BLaER1 treated with 17β-estradiol and CSF1 and Interleukin-3, amounts not matched to agents 10 nM and 100 nM (cell line): ENCODE data around the gene DENND11.

ENCODE experiments used
- H3K27ac ChIP-seq, 11 experiments: shearing (Covaris generic); formaldehyde crosslinking; 2 replicates each; pipeline ENCODE4 v1.8.1; 2022
- H3K27me3 ChIP-seq, 11 experiments: shearing (Covaris generic); formaldehyde crosslinking; 2 replicates each; pipeline ENCODE4 v1.8.1; 2022
- H3K36me3 ChIP-seq, 11 experiments: shearing (Covaris generic); formaldehyde crosslinking; 2 replicates each; pipeline ENCODE4 v1.8.1; 2022
- H3K4me1 ChIP-seq, 10 experiments: shearing (Covaris generic); formaldehyde crosslinking; 2 replicates each; pipeline ENCODE4 v1.8.1; 2022
- H3K4me2 ChIP-seq, 11 experiments: shearing (Covaris generic); formaldehyde crosslinking; 2 replicates each; pipeline ENCODE4 v1.8.1; 2022
- H3K4me3 ChIP-seq, 10 experiments: shearing (Covaris generic); formaldehyde crosslinking; 2 replicates each; pipeline ENCODE4 v1.8.1; 2022
- H3K9ac ChIP-seq, 11 experiments: shearing (Covaris generic); formaldehyde crosslinking; 2 replicates each; pipeline ENCODE4 v1.8.1; 2022
- H3K9me3 ChIP-seq, 11 experiments: shearing (Covaris generic); formaldehyde crosslinking; replicated peaks in 1 of 11; 2 replicates each; pipeline ENCODE4 v1.8.1; 2022
- H4K20me1 ChIP-seq, 11 experiments: shearing (Covaris generic); formaldehyde crosslinking; 2 replicates each; pipeline ENCODE4 v1.8.1; 2022
- Cebpa-rat ChIP-seq, 11 experiments: shearing (Covaris generic); IDR thresholded peaks; 2 replicates each; pipeline ENCODE4 v1.8.1; 2022

The DENND11 gene

DNA sequence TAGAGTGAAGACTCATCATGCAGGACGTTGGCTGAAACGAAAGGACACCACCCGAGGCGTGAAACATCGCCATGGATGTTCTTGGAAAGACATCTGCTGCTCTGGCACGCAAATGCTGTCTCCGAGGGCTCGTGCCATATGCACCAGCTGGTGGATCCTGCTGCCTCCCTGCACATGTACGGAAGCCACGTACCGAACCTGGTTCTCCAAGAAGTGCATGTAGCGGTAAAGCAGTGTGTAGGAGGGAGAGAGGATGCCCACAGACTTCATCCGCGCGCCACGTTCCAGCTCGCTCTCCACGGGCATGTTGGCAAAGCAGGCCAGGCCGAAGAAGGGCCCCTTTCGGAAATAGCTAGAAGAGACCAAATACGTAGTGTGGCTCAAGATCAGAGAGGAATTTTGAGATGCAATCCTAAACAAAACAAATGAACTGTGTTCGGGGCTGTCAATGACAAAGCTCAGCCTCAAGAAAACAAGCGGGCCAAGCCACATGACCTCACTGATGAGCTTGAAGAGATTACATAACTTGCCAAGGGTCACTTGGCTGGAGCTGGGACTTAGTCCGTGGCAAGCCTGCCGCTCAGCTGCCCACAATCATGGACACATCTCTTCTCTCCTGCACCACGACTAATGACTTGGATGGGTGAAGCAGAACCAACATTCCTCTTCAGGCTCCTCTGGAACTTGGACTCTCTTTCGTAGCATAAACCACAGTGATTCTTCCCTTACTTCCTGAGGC, 16.5 kb downstream of the DENND11 start:
- no peak overlapping the region for H3K4me3 ChIP-seq
- no peak overlapping the region for H3K4me2 ChIP-seq
- no peaks in the 10 kb centered on the region for H3K27me3 ChIP-seq

GRCh38 chr7:141679014-141679413, 23.0 kb downstream of the DENND11 start:
- Histone ChIP-seq H3K9me3 (no peaks in the 10 kb centered on the region), H3K4me3 (no peak overlapping the region), H3K9ac (no peak overlapping the region), H3K27me3 (no peaks in the 10 kb centered on the region), H4K20me1 (no peaks in the 10 kb centered on the region), H3K36me3 (peaks cover 8 to 45% (median 32%) of the 10 kb centered on the region in 11 experiments; a peak in 19 of 22 replicates), H3K4me1 (peaks cover 9 to 31% (median 21%) of the 10 kb centered on the region in 10 experiments; a peak in 18 of 20 replicates), H3K4me2 (no peak overlapping the region), H3K27ac (no peak overlapping the region)
- no peak for TF ChIP-seq Cebpa-rat (IDR thresholded peaks at IDR 0.05)

More for the DNA sequence above, 16.5 kb downstream of the DENND11 start:
- peaks cover 0 to 9% (median 0%) of the 10 kb centered on the region in 10 experiments; a peak in 3 of 20 replicates for H3K4me1 ChIP-seq
- TF ChIP-seq Cebpa-rat (IDR thresholded peaks at IDR 0.05), result no peak
- H3K36me3 ChIP-seq, result peaks cover 16 to 65% (median 42%) of the 10 kb centered on the region in 11 experiments; a peak in 21 of 22 replicates
- no peak overlapping the region for H3K27ac ChIP-seq
- peaks cover 0 to 5% (median 0%) of the 10 kb centered on the region in 11 experiments; a peak in 2 of 22 replicates for H4K20me1 ChIP-seq
- no peak overlapping the region for H3K9ac ChIP-seq
- no peaks in the 10 kb centered on the region for H3K9me3 ChIP-seq

GRCh38 chr7:141676618-141677017, 25.3 kb downstream of the DENND11 start:
- peaks cover 0 to 15% (median 9%) of the 10 kb centered on the region in 11 experiments; a peak in 13 of 22 replicates for H3K9me3 ChIP-seq
- no peaks in the 10 kb centered on the region for H4K20me1 ChIP-seq
- H3K4me2 ChIP-seq, result peak overlapping the region in 6 of 11 experiments; percentile 7 to 89 (median 74); a peak in 11 of 22 replicates
- H3K4me3 ChIP-seq, result no peak overlapping the region
- H3K27me3 ChIP-seq, result no peaks in the 10 kb centered on the region
- no peak overlapping the region for H3K9ac ChIP-seq
- peaks cover 9 to 33% (median 21%) of the 10 kb centered on the region in 10 experiments; a peak in 18 of 20 replicates for H3K4me1 ChIP-seq
- H3K27ac ChIP-seq, result peak overlapping the region in 5 of 11 experiments; percentile 36 to 69 (median 60); a peak in 9 of 22 replicates
- TF ChIP-seq Cebpa-rat (IDR thresholded peaks at IDR 0.05), result no peak
- H3K36me3 ChIP-seq, result peaks cover 12 to 45% (median 32%) of the 10 kb centered on the region in 11 experiments; a peak in 21 of 22 replicates

- Histone ChIP-seq H3K27me3 (no peaks in the 10 kb centered on the region), H3K36me3 (peaks cover 14 to 45% (median 31%) of the 10 kb centered on the region in 11 experiments; a peak in 20 of 22 replicates), H3K4me1 (peaks cover 9 to 33% (median 21%) of the 10 kb centered on the region in 10 experiments; a peak in 18 of 20 replicates), H3K9ac (peak overlapping the region in 4 of 11 experiments; percentile 7 to 29 (median 8); a peak in 3 of 22 replicates), H3K4me2 (peak overlapping the region; percentile 17 to 89 (median 70); a peak in 21 of 22 replicates), H4K20me1 (no peaks in the 10 kb centered on the region), H3K4me3 (no peak overlapping the region; a peak in 1 of 20 replicates), H3K27ac (peak overlapping the region in 7 of 11 experiments; percentile 25 to 69 (median 57); a peak in 14 of 22 replicates), H3K9me3 (peaks cover 0 to 15% (median 9%) of the 10 kb centered on the region in 11 experiments; a peak in 13 of 22 replicates)
- no peak for TF ChIP-seq Cebpa-rat (IDR thresholded peaks at IDR 0.05)
Measured at GRCh38 chr7:141675436-141676215, 26.3 kb downstream of the DENND11 start.

- peak overlapping the region in 5 of 11 experiments; percentile 25 to 69 (median 60); a peak in 9 of 22 replicates for H3K27ac ChIP-seq
Measured at GRCh38 chr7:141674702-141675101, 27.3 kb downstream of the DENND11 start.

GRCh38 chr7:141674171-141674671, 27.7 kb downstream of the DENND11 start:
- no peak for TF ChIP-seq Cebpa-rat (IDR thresholded peaks at IDR 0.05)
- no peak overlapping the region for H3K4me3 ChIP-seq
- H3K4me1 ChIP-seq, result peaks cover 9 to 33% (median 21%) of the 10 kb centered on the region in 10 experiments; a peak in 18 of 20 replicates
- no peak overlapping the region for H3K9ac ChIP-seq
- peaks cover 17 to 45% (median 30%) of the 10 kb centered on the region in 11 experiments; a peak in 19 of 22 replicates for H3K36me3 ChIP-seq
- peaks cover 0 to 15% (median 9%) of the 10 kb centered on the region in 11 experiments; a peak in 13 of 22 replicates for H3K9me3 ChIP-seq
- peak overlapping the region in 2 of 11 experiments; percentile 81 to 89; a peak in 1 of 22 replicates for H3K4me2 ChIP-seq
- H3K27me3 ChIP-seq, result no peaks in the 10 kb centered on the region
- H3K27ac ChIP-seq, result peak overlapping the region in 3 of 11 experiments; percentile 60 to 69 (median 63); a peak in 3 of 22 replicates
- H4K20me1 ChIP-seq, result no peaks in the 10 kb centered on the region

More at GRCh38 chr7:141674702-141675101, 27.3 kb downstream of the DENND11 start:
- Histone ChIP-seq H3K9me3 (peaks cover 0 to 15% (median 9%) of the 10 kb centered on the region in 11 experiments; a peak in 13 of 22 replicates), H3K4me3 (no peak overlapping the region), H3K36me3 (peaks cover 17 to 45% (median 30%) of the 10 kb centered on the region in 11 experiments; a peak in 19 of 22 replicates), H3K9ac (peak overlapping the region in 1 of 11 experiments; percentile 29; a peak in 1 of 22 replicates), H3K4me2 (peak overlapping the region in 6 of 11 experiments; percentile 41 to 89 (median 74); a peak in 10 of 22 replicates), H3K27me3 (no peaks in the 10 kb centered on the region), H4K20me1 (no peaks in the 10 kb centered on the region), H3K4me1 (peaks cover 9 to 33% (median 21%) of the 10 kb centered on the region in 10 experiments; a peak in 18 of 20 replicates)
- TF ChIP-seq Cebpa-rat (IDR thresholded peaks at IDR 0.05), result no peak

- Histone ChIP-seq H3K4me1 (peaks cover 9 to 40% (median 21%) of the 10 kb centered on the region in 10 experiments; a peak in 18 of 20 replicates), H3K4me3 (no peak overlapping the region), H3K27me3 (no peaks in the 10 kb centered on the region), H3K4me2 (no peak overlapping the region), H3K27ac (no peak overlapping the region), H3K9me3 (peaks cover 0 to 15% (median 9%) of the 10 kb centered on the region in 11 experiments; a peak in 13 of 22 replicates), H4K20me1 (no peaks in the 10 kb centered on the region), H3K9ac (no peak overlapping the region), H3K36me3 (peaks cover 17 to 45% (median 30%) of the 10 kb centered on the region in 11 experiments; a peak in 19 of 22 replicates)
- TF ChIP-seq Cebpa-rat (IDR thresholded peaks at IDR 0.05), result no peak
Measured at GRCh38 chr7:141673346-141673745, 28.6 kb downstream of the DENND11 start.
